ENCODE data around the gene MAEL.

MAEL gene

GRCh38 chr1:167054946-167055630 lies 66.0 kb downstream of the MAEL start:
- DNase-seq (ENCODE audit: low read depth in 3 of 3) = no peak

GRCh38 chr1:167056529-167057231 lies 67.6 kb downstream of the MAEL start:
- DNase-seq (ENCODE audit: low read depth in 3 of 3) = no peak

- DNase-seq (ENCODE audit: low read depth in 3 of 3) = peak in 1 of 3 experiments; percentile 22
Measured at GRCh38 chr1:167057241-167057688, 68.2 kb downstream of the MAEL start.

- peak; percentile 58 to 75 (median 63) for DNase-seq (ENCODE audit: low read depth in 3 of 3)
Measured at GRCh38 chr1:167059045-167059808, 70.1 kb downstream of the MAEL start.

- no peak for DNase-seq (ENCODE audit: low read depth in 3 of 3)
Measured at GRCh38 chr1:167059809-167060107, 70.7 kb downstream of the MAEL start.

GRCh38 chr1:167060141-167061072 lies 71.3 kb downstream of the MAEL start:
- DNase-seq (ENCODE audit: low read depth in 3 of 3) = no peak

- DNase-seq (ENCODE audit: low read depth in 3 of 3) = no peak
Measured at GRCh38 chr1:167061073-167061464, 72.0 kb downstream of the MAEL start.

GRCh38 chr1:167064621-167065020 lies 75.5 kb downstream of the MAEL start:
- DNase-seq (ENCODE audit: low read depth in 3 of 3) = no peak

GRCh38 chr1:167065471-167065870 lies 76.4 kb downstream of the MAEL start:
- no peak for DNase-seq (ENCODE audit: low read depth in 3 of 3)

GRCh38 chr1:167066333-167067122 lies 77.4 kb downstream of the MAEL start:
- peak; percentile 65 to 79 (median 72) for DNase-seq (ENCODE audit: low read depth in 3 of 3)

- no peak for DNase-seq (ENCODE audit: low read depth in 3 of 3)
Measured at GRCh38 chr1:167067904-167068303, 78.8 kb downstream of the MAEL start.

GRCh38 chr1:167068761-167069160 lies 79.7 kb downstream of the MAEL start:
- no peak for DNase-seq (ENCODE audit: low read depth in 3 of 3)

GRCh38 chr1:167071286-167071685 lies 82.2 kb downstream of the MAEL start:
- DNase-seq (ENCODE audit: low read depth in 3 of 3) = no peak
